ENCODE results near the gene SPATA3.

DNA sequence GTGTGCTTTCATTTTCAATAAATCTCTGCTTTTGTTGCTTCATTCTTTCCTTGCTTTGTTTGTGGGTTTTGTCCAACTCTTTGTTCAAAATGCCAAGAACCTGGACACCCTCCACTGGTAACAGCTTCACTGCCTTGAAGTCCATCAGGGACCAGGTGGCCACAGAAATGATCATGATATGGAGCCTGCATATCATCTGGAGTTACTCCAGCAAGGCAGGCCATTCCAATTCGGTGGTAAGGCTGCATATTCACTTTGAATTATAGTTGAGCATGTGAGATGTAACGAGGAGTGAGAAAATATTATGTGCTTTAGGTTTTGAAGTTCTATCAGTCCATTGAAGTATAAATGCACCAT is 26.3 kb upstream of the SPATA3 start:
- TF ChIP-seq EZH2 (IDR thresholded peaks at IDR 0.05; ENCODE audit: borderline replicate concordance) (no peak), EZH2phosphoT487 (IDR thresholded peaks at IDR 0.05; ENCODE audit: low read depth, severe bottlenecking, unreplicated experiment) (no peak)
- TF ChIP-seq, protein P1, sequence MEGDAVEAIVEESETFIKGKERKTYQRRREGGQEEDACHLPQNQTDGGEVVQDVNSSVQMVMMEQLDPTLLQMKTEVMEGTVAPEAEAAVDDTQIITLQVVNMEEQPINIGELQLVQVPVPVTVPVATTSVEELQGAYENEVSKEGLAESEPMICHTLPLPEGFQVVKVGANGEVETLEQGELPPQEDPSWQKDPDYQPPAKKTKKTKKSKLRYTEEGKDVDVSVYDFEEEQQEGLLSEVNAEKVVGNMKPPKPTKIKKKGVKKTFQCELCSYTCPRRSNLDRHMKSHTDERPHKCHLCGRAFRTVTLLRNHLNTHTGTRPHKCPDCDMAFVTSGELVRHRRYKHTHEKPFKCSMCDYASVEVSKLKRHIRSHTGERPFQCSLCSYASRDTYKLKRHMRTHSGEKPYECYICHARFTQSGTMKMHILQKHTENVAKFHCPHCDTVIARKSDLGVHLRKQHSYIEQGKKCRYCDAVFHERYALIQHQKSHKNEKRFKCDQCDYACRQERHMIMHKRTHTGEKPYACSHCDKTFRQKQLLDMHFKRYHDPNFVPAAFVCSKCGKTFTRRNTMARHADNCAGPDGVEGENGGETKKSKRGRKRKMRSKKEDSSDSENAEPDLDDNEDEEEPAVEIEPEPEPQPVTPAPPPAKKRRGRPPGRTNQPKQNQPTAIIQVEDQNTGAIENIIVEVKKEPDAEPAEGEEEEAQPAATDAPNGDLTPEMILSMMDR (IDR thresholded peaks at IDR 0.05; ENCODE audit: poor library complexity): no peak

Data from hepatocyte (in vitro differentiated cells).